ENCODE results near the gene APOM.

The APOM gene

DNA sequence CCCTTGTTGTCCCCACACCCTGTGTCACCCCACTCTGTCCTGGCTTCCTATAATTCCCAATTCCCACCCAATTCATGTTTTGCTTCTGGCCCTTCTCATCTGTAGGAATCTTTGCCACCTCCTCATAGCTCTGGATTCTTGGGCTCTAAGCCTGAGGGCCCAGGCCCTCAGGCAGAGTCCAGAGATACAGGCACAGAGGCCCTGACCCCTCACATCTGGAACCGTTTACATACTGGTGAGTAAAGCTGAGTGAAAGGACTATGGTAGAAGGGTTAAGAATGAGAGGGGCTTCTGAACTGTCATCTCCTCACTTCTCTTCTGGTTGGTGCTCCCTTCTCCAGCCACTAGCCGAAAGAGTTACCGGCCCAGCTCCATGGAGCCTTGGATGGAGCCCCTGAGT, 21.6 kb upstream of the APOM start:
- H3K36me3 ChIP-seq (ENCODE audit: control insufficient read depth in 2 of 2, insufficient read depth in 1 of 2, low read length in 2 of 2), result peaks cover 54 to 96% of the 10 kb centered on the region in 2 experiments
- H3K4me1 ChIP-seq (ENCODE audit: control insufficient read depth, insufficient read depth, low read length), result no peaks in the 10 kb centered on the region
- TF ChIP-seq IKZF3 (tag by site-specific recombination; IDR thresholded peaks at IDR 0.05) (0 out of 2 replicates have a peak, but pooled peaks have one; percentile 10), OSR2 (tag by site-specific recombination; IDR thresholded peaks at IDR 0.05) (no peak)
- H3K27ac ChIP-seq (ENCODE audit: extremely low read depth, low read depth, low read length), result no peak overlapping the region
- H3K9me3 ChIP-seq (ENCODE audit: control insufficient read depth, insufficient read depth, low read depth, low read length), result no peaks in the 10 kb centered on the region
- ChIA-PET POLR2A (interaction anchor here (0.5 to 11.0 kb wide), 5 partner anchors 8 to 193 kb away, joined by 4 to 123 read pairs (median 7); partner anchors contain the start of genes BAG6 and HSPA1B), CTCF (interaction anchor here (1.1 to 1.2 kb wide), 2 partner anchors 12 to 17 kb away, joined by 3 read pairs; no protein-coding TSS in a partner anchor)
- no peak overlapping the region for H3K4me3 ChIP-seq (ENCODE audit: low read depth, low read length)

DNA sequence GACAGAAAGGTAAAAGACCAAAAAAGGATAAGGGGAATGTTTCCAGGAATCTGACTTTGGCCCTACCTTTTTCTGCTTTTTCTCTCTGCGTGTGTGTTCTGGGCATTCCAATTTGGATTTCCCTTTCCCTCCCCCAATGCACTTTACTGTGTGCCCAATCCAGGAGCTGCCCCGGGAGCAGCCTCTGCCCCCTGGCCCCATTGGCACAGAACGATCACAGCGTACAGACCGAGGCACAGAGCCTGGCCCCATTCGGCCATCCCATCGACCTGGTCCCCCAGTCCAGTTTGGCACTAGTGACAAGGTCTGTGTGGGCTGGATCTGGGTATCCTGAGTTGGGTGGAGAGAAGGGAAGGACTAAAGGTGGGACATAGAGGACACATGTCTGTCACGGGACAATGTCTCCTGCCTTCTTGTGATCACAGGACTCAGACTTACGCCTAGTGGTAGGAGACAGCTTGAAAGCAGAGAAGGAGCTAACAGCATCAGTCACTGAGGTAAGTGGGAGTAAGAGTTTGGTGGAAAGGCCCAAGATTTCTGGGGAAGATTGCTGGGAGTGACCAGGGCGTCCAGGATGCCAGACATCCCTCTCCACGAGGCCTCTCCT, 20.6 kb upstream of the APOM start:
- no peak overlapping the region for H3K27ac ChIP-seq (ENCODE audit: extremely low read depth, low read depth, low read length)

More for the DNA sequence above, 20.6 kb upstream of the APOM start:
- CTCF ChIA-PET, result interaction anchor here (0.6 to 1.1 kb wide), 2 partner anchors 16 to 17 kb away, joined by 3 read pairs; no protein-coding TSS in a partner anchor
- no peak for TF ChIP-seq ZNF114 (tag by site-specific recombination; IDR thresholded peaks at IDR 0.05)
- no peak for TF ChIP-seq KLF16 (tag by site-specific recombination; IDR thresholded peaks at IDR 0.05)
- TF ChIP-seq, protein P1, sequence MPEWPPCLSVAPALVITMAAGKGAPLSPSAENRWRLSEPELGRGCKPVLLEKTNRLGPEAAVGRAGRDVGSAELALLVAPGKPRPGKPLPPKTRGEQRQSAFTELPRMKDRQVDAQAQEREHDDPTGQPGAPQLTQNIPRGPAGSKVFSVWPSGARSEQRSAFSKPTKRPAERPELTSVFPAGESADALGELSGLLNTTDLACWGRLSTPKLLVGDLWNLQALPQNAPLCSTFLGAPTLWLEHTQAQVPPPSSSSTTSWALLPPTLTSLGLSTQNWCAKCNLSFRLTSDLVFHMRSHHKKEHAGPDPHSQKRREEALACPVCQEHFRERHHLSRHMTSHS (tag by site-specific recombination; IDR thresholded peaks at IDR 0.05), result no peak
- TF ChIP-seq TCF7L2 (IDR thresholded peaks at IDR 0.05; ENCODE audit: borderline replicate concordance, low read depth, low read length), result no peak
- TF ChIP-seq ZNF529 (tag by site-specific recombination; IDR thresholded peaks at IDR 0.05; ENCODE audit: insufficient replicate concordance), result no peak
- no peak for TF ChIP-seq ZNF341 (tag by site-specific recombination; IDR thresholded peaks at IDR 0.05; ENCODE audit: low read depth)
- TF ChIP-seq, protein P2, sequence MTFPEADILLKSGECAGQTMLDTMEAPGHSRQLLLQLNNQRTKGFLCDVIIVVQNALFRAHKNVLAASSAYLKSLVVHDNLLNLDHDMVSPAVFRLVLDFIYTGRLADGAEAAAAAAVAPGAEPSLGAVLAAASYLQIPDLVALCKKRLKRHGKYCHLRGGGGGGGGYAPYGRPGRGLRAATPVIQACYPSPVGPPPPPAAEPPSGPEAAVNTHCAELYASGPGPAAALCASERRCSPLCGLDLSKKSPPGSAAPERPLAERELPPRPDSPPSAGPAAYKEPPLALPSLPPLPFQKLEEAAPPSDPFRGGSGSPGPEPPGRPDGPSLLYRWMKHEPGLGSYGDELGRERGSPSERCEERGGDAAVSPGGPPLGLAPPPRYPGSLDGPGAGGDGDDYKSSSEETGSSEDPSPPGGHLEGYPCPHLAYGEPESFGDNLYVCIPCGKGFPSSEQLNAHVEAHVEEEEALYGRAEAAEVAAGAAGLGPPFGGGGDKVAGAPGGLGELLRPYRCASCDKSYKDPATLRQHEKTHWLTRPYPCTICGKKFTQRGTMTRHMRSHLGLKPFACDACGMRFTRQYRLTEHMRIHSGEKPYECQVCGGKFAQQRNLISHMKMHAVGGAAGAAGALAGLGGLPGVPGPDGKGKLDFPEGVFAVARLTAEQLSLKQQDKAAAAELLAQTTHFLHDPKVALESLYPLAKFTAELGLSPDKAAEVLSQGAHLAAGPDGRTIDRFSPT (tag by site-specific recombination; IDR thresholded peaks at IDR 0.05), result no peak
- no peak for TF ChIP-seq ZNF76 (tag by site-specific recombination; IDR thresholded peaks at IDR 0.05; ENCODE audit: borderline replicate concordance, low read depth)
- TF ChIP-seq ZNF600 (tag by site-specific recombination; IDR thresholded peaks at IDR 0.05), result peak; percentile 49; the same call in 1 of the 2 replicates
- TF ChIP-seq ZEB2 (tag by site-specific recombination; IDR thresholded peaks at IDR 0.05), result no peak
- TF ChIP-seq KLF8 (tag by site-specific recombination; IDR thresholded peaks at IDR 0.05), result 0 out of 2 replicates have a peak, but pooled peaks have one; percentile 21
- TF ChIP-seq ZNF843 (tag by site-specific recombination; IDR thresholded peaks at IDR 0.05), result no peak
- TF ChIP-seq, protein P3, sequence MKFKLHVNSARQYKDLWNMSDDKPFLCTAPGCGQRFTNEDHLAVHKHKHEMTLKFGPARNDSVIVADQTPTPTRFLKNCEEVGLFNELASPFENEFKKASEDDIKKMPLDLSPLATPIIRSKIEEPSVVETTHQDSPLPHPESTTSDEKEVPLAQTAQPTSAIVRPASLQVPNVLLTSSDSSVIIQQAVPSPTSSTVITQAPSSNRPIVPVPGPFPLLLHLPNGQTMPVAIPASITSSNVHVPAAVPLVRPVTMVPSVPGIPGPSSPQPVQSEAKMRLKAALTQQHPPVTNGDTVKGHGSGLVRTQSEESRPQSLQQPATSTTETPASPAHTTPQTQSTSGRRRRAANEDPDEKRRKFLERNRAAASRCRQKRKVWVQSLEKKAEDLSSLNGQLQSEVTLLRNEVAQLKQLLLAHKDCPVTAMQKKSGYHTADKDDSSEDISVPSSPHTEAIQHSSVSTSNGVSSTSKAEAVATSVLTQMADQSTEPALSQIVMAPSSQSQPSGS (tag by site-specific recombination; IDR thresholded peaks at IDR 0.05; ENCODE audit: low read depth), result no peak
- no peak for TF ChIP-seq GLI4 (tag by site-specific recombination; IDR thresholded peaks at IDR 0.05)
- TF ChIP-seq, protein P4, sequence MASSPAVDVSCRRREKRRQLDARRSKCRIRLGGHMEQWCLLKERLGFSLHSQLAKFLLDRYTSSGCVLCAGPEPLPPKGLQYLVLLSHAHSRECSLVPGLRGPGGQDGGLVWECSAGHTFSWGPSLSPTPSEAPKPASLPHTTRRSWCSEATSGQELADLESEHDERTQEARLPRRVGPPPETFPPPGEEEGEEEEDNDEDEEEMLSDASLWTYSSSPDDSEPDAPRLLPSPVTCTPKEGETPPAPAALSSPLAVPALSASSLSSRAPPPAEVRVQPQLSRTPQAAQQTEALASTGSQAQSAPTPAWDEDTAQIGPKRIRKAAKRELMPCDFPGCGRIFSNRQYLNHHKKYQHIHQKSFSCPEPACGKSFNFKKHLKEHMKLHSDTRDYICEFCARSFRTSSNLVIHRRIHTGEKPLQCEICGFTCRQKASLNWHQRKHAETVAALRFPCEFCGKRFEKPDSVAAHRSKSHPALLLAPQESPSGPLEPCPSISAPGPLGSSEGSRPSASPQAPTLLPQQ (tag by site-specific recombination; IDR thresholded peaks at IDR 0.05), result no peak
- TF ChIP-seq ZNF302 (tag by site-specific recombination; IDR thresholded peaks at IDR 0.05; ENCODE audit: low read depth), result no peak
- 0 out of 2 replicates have a peak, but pooled peaks have one; percentile 45 for TF ChIP-seq IKZF3 (tag by site-specific recombination; IDR thresholded peaks at IDR 0.05)
- TF ChIP-seq ZNF548 (tag by site-specific recombination; IDR thresholded peaks at IDR 0.05), result no peak
- Histone ChIP-seq H3K9me3 (ENCODE audit: control insufficient read depth, insufficient read depth, low read depth, low read length) (no peaks in the 10 kb centered on the region), H3K4me3 (ENCODE audit: low read depth, low read length) (no peak overlapping the region), H3K4me1 (ENCODE audit: control insufficient read depth, insufficient read depth, low read length) (no peaks in the 10 kb centered on the region), H3K36me3 (ENCODE audit: control insufficient read depth in 2 of 2, insufficient read depth in 1 of 2, low read length in 2 of 2) (peaks cover 45 to 96% of the 10 kb centered on the region in 2 experiments)
- POLR2A ChIA-PET, result interaction anchor here (1.1 to 11.0 kb wide), 5 partner anchors 9 to 192 kb away, joined by 3 to 123 read pairs (median 8); partner anchors contain the start of genes BAG6, C6orf47 and HSPA1B

Measured in HEK293 (cell line).